ENCODE data around the gene EXT2. TPM values are rescaled to one million over a fixed set of nuclear protein-coding genes. Genes with fewer than 3 reads are reported as not detected.

EXT2 gene
- total RNA-seq, 1 experiment from 2014 or later = 120 TPM

DNA sequence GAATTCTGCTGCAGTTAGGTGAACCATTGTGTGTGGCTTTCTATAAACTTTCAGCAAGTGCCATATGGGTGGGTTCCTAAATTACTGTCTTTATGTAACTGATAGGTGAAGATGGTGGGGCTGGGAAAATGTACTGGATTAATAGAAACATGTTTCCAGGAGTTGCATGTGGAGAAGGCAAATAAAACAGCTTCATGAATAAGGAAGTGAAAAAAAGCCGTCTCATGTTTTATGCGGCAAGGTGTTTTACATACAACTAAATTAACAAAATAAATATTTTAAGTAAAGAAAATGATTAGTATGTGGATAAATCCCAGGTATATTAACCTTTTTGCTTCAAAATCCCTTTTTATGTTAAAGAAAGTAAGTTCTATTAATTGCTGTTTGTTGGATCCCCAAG, 67.2 kb downstream of the EXT2 start:
- no peak for DNase-seq (ENCODE audit: low read depth)

DNA sequence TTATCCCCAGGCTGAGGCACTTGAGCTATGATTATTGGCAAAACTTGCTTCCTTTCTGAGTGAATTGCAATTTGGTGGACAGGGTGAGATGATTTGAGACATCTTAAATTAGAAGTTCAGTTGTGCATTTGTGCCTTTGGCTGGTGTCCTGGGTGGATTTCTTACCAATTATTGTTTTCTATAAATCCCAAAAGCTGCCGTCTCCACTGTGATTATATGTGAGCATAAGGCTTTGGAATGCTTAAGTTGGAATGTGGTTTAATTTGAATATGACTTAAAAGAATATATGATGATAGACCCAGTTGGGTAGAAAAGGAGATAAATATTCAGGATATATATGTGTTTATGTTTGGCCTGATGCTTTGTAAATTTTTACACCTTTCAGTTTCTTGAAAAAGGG, 70.0 kb downstream of the EXT2 start:
- no peak for DNase-seq (ENCODE audit: low read depth)

DNA sequence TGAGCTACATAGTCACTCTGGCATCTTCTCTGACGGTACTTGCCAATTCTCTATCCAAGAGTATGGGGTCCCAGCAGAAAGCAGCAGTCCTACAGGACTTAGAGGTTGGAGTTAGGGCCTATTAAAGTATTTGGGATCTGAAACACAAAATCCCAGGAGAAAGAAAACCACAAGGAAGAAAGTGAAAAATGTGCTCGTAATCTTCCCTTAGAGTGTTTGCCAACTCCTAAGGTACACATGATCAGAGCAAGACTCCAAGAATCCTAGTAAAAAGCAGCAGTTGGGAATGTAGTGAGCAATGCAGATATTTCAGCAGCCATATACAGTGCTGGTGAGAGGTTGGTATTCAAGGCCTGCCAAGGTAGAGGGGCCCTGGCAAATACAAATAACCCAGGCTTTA, 71.6 kb downstream of the EXT2 start:
- DNase-seq (ENCODE audit: low read depth) = no peak

DNA sequence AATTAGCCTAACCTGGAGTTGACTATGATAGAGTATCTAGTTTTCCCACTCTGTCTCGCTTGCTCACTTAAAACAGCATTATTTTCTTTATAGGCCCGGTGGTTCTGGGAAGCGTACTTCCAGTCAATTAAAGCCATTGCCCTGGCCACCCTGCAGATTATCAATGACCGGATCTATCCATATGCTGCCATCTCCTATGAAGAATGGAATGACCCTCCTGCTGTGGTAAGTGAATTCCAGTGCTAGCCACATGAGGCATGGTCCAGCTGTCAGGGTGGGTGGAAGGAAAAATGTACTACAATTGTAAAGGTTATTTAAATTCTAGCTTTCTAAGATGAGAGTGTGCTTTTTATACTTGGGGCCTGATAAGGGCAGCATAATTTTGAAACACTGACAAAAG, 76.0 kb downstream of the EXT2 start:
- no peak for DNase-seq (ENCODE audit: low read depth)

DNA sequence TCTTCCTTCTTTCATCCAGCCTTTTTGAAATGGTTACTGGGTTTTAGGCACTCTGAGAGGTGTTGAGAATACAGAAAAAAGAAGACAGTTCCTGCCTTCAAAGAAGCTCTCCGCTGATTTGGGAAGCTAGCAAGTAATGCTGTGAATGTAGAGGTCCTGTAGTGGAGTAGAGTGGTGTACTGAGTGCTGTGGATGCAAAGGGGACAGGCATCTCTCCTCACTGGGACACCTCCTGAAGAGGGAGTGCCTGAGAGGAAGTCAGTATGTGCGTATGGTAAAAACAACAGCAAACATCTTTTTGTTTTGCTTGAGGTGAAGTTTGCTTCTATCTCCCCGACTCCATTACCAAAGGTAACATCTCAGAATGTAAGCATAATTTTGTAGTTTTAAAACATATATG, 77.5 kb downstream of the EXT2 start:
- DNase-seq (ENCODE audit: low read depth) = no peak

DNA sequence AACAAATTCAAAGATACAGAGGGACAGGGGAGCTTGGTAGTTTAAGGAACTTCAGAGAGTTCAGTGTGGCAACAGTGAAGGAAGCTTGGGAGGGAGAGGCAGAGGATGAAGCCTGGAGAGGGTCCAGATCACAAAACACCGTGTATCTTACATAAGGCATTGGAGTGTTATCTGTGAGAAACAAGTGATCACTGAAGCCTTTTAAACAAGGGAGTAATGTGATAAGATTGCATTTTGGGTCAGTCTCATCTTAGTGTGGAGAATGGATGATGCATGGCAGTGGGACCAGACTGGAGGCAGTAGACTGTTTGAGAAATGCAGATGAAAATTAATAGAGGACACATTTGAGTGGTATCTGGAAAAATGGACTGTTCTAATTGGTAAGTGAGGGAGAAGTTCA, 79.4 kb downstream of the EXT2 start:
- no peak for DNase-seq (ENCODE audit: low read depth)

DNA sequence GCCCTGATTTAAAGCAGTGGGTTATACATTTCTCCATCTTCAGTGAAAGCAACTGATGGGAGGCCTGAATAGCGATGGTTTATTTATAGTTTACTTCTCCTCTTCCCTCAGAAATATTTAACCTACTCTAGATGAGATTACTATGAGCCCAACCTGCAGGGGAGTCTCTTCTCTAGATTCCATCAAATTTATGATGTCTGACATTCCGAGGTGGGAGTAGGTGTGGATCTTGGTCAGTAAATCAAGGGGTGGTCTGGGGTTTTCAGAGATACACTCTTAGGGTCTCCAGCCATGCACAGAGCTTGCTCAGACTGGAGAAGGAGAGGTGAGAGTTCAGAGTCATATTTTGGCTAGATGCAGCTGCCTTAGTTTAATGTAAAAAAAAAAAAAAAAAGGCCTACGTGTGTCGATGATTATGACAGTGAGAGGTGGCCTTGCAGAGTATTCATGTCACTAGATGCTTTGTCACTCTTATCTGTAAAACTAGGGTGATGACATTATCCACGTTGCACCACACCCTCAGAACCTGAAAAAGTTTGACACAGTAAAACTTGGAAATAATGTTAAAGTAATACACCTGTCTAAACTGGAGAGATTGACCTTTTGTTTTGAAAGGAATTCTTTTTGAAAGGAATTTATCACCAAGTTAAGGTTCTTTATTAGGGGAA, 81.2 kb downstream of the EXT2 start:
- DNase-seq (ENCODE audit: low read depth) = no peak

DNA sequence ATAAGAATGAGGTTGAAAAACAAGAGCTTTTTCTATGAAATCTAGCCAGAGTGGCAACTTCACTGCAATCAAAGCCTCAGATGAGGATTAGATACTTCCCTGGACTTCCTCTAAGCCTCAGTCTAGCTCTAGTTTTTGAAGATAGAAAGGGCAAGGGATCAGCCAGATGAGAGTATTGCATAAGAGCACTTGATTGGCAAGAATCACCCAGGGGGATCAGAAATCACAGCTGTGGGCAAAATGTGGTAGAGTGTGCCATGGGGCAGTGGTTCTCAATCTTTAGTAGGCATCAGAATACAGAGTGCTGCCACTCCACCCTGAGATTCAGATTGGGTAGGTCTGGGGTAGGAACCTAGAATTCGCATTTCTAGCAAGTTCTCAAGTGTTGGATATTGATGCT, 82.4 kb downstream of the EXT2 start:
- DNase-seq (ENCODE audit: low read depth) = no peak

DNA sequence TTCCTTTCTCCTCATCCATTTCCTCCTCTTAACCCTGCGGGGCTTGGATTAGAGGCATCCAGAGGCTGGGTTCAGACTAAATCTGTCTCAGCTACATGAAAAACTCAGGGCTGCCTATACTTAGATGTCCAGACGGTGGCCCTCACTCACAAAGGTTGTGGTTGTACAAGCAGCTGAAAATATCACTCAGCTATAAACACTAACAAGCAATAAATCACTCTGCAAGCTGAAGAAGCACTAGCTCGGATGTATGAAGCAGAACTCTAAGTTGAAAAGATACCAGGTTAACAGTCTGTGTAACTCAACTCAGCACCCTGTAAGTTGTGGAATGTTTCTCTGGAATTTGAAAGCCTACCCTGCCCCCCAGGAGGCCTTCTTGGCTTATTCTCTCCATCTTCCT, 82.9 kb downstream of the EXT2 start:
- DNase-seq (ENCODE audit: low read depth) = no peak

DNA sequence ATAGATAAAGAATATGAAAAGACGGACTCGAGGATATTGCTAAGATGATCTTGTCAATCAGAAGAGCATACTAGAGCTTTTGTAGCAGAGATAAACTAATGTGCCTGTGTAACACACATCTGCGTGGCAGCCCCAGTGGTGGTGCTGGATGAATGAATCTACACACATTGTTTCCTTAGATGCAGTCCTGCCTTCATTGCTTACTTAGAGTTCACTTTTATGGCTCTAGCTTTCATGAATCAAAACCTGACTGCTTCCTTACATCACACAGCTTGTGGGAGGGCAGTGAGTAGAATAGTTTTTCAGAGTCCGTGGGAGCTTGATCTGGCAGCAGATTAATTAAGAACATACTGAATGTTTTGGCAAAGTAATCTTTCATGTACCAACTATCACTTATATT, 83.7 kb downstream of the EXT2 start:
- DNase-seq (ENCODE audit: low read depth) = no peak

DNA sequence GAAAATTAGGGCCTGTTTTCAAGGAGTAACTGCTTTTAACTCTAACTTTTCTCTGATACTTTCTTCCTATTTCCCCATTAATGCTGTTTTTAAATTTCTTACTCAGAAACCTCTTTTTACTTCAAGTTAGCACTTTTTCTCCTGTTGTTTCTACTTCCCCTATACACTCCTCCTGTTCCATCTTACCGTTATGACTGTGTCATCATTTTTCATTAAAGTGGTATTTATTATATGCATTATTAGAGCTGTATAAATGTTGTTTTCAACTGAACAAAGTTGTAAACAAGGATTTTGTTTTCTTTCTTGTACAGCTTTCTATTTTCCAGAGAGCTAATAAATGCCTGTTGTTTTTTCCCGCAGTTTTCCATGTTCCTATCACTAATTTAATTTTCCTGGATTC, 84.6 kb downstream of the EXT2 start:
- DNase-seq (ENCODE audit: low read depth) = no peak

DNA sequence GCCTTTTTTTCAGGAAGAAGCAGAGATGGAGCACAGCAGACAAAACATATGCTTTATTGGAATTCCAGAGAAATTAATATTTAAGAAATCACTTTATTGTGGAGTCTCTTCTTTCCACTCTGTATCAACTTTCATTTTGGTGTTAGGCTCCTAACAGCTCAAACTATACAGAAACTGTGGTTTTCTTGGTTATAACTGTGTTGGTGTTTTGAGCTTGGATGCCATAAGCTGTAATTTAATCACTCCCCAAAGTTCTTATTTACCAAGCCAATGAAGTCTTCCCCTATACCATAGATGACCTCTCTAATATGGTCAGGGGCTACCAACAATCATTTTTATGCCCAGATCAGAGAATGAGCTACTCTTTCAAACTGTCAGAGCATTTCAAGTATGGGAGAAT, 90.0 kb downstream of the EXT2 start:
- DNase-seq (ENCODE audit: low read depth) = no peak

DNA sequence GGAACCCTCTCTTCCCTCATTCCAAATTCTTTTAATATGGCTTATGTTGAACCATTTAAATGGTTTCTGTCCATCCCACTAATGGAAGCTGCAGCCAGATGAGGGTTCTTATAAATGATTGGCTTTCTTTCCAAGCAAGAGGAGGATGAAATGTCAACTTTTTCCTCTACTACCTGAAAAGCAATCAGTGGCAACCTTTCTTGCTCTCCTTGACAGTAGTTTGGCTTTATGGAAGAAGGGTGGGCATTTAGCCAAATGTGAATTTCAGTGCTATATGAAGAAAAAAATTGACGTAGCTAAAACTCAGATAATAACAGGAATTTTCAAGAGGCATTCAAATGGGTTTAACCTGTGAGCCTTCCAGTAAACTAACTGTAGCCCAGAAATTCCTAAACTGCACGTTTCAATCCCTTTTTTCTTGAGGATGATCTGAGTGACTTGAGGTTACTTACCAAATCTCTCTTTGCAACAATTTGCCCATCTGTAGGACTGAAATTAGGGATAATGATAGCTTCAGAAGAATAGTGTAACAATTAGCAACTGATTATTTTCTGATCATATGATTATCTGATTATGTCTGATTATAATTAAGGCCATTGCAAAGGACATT, 90.9 kb downstream of the EXT2 start:
- no peak for DNase-seq (ENCODE audit: low read depth)

DNA sequence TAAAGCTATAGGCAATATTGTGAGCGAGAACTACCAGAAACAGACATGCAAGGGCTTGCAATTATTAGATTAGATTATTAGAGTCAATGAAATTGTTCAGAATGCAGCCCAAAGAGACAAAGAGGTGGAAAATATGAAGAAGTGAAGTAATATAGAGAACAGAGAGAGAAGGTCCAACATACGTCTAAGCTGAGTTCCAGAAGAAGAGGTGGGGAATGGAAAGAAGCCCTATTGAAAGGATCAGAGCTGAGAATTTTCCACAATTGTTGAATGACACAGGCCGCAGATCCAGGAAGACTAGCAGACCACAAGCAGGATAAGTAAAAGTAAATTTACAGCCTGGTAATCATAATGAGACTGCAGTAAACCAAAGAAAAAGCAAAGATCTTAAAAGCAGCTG, 93.2 kb downstream of the EXT2 start:
- no peak for DNase-seq (ENCODE audit: low read depth)

DNA sequence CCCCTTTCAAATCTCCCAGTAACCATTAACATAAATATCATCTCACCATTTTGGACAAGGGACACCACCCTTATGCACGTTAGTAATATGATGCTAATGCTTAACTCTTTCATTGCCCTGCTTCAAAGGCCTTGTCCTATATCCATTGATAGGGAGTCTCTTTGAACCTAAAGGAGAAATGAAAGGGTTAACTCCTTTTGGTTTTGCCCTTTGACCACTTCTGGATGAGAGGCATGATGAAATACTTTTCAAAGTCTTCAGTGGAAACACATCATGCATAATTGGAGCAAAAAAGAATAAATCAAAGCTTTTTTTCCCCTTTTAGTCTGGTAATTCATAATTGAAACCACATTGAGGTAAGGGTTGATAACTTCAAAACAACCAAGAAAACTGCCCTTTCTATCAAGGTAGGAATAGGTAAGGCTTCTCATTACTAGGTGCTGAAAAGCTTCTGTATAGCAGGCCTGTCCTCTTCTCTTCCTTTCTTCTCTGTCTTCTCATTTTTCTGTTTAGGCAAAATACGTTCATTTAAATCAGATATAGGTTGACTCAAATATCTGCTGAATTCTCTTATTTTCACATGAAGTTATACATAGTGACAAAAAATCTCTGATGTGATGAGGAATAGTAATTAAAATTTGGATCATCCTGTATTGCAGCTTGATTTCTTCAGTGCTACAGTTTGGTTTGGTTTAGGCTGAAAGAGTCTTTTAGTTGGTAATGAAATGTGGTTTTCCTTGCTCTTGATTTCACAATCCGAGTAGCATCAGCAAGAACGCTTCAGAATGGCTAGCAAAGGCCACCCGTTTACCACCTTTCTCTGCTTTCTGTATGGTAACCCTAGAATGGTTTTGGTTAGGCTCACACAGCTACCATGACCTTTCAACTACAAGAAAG, 94.8 kb downstream of the EXT2 start:
- DNase-seq (ENCODE audit: low read depth) = no peak

DNA sequence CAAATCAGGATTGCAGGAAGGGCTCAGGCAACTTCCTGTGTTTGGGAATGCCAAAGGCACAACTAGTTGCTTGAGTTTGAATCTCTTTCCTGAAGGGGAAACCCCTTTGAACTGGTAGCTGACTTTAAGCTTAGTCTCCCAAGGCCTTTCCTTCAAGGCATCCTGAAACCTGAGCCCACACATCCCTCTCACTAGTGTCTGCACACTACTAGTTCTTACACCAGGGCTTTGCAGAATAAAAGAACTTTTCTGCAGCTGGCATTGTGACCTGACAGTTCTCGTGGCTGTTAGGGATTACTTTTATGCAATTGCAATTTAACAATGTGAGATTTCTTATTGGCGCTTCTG, 95.4 kb downstream of the EXT2 start:
- DNase-seq (ENCODE audit: low read depth) = peak; percentile 26

DNA sequence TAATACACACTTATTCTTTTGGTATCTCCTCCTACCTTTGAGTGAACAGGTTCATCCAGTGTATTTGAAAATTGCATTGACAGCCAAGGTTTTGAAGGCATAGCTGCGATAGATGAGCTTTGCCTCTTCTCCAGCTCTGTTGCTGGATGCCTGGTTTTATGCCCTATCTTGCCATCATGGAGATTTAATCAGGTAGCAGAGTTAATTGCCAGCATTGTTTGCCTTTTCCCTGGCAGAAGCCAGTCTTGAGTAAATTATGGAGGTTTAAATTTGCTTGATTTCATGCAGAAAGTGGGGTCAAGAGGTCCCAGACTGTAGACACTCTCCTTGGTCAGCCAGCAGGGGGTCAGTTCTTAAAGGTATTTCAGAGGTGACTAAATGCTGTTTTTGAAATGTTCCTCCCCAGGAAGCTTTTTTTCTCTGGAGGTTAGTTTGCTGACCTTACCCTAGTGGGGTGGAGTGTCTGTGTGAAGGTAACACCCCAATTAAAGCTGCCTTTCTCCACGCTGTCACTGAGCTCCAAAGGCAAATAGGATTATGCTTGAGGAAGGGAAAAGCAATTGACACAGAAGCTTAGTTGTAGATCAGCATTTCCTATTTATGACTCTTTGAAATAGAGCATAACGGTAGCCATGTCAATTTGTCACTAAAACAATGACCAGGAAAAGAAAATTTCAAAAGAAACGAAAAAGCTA, 96.0 kb downstream of the EXT2 start:
- DNase-seq (ENCODE audit: low read depth) = no peak

DNA sequence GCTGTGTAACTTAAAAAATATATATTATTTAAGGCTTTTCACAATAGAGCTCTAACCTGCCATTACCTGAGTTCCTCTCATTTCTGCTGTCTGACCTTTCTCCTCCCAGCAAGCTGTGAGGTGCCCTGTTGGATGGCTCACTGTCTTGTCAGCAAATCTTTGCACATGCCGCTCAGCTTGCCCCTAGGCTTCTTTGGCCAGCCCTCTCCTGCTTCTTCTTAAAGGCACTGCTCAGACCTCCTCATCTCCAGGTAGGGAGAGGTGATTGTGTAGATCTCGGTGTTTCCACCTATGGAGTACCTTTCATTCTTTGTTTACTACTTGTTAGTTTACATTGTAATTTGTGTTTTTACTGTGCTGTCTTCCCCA, 96.5 kb downstream of the EXT2 start:
- no peak for DNase-seq (ENCODE audit: low read depth)

DNA sequence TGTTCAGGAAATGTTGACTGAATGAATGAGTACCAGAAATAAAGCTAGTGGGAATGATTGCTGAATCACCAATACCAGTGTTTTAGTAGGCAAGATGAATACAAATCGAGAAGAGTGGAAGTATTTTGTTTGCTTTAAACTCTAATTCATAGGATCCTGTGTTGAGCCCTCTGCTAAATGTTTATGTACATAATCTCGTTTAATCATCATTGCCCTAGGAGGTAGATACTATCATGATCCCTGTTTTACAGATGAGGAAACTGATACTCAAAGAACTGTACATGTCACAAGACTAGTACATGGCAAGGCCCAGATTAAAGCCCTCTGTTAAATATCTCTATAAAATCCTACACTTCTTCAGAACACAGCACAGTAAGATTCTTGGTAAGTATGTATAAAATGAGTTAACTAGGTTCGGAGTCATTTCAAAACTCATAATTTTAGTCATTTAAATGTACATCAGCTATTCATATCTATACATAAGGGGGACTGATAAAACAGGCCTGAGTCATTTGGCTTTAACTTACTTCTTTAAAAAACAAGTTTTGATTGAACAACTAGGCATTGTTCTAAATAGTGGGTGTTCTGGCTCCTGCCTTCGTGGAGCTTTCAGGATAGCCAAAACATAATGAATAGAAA, 97.1 kb downstream of the EXT2 start:
- no peak for DNase-seq (ENCODE audit: low read depth)

DNA sequence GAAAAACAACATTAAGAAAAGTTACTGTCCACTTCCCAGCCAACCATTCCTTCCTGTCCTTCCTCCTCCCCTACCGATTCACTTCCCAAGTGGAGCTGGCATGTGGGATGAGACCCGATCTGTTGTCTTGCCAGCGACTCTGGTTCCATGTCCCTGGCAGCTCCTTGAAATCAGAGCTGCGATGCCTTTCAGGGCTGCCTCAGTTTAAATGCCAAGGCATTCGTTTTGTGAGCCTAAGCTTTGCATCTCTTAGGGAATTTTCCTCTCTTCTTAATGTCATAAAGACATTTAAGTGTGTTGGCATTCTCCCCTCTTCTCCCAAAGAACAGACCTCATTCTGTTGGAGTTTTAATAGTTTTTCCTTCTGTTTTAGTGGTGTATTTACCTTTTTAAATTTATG, 98.4 kb downstream of the EXT2 start:
- no peak for DNase-seq (ENCODE audit: low read depth)

DNA sequence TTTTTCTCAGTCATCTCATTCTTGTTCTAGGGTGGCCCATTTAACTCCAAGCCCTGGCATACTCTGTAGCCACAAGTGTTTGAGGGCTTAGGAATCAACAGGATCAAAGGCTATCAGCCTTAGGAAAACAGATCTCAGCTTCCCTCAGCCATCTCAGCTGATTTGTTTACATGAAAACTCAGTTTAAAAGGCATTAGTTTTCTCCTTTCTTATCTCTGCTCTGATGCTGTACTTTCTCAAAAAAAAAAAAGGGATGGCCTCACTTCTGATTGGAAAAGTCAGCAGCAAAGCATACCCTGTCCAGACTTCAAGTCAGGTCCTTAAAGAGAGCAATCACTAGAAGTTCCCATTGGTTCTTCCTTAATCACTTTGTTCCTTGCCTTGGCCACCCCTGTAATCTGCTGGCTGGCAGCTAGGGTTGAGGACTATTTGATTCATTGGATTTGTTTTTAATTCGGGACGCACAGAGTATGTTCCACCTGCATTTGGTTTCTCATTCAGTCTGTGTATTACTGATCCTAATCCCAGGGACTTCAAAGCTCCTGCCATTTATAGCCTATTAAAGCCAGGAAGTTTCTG, 102.8 kb downstream of the EXT2 start:
- DNase-seq (ENCODE audit: low read depth) = no peak
